GM18520 (cell line): ENCODE results near the gene CYBB.
A peak's percentile ranks its signal among the peaks of the same experiment; 100 is the strongest.

Experiments used
- ATAC-seq: cut with Tn5 transposase; IDR thresholded peaks from one replicate; pipeline ENCODE4 v1.9.1; 2021; ENCODE audit not compliant: unreplicated experiment

The CYBB gene

GRCh38 chrX:37834937-37835336, 55.1 kb downstream of the CYBB start:
- no peak for ATAC-seq

- no peak for ATAC-seq
Observed at GRCh38 chrX:37840931-37841330, 61.1 kb downstream of the CYBB start.

GRCh38 chrX:37844622-37845021, 64.8 kb downstream of the CYBB start:
- no peak for ATAC-seq

GRCh38 chrX:37846141-37846540, 66.3 kb downstream of the CYBB start:
- ATAC-seq, result no peak

- ATAC-seq, result no peak
Observed at GRCh38 chrX:37846558-37846933, 66.7 kb downstream of the CYBB start.

- ATAC-seq, result peak; percentile 96
Observed at GRCh38 chrX:37846934-37847732, 67.3 kb downstream of the CYBB start, which contains the start of gene DYNLT3. Gene DYNLT3 (minus strand): TSS chrX:37847571. CDS start chrX:37847510, 61 bp downstream.

- no peak for ATAC-seq
Observed at GRCh38 chrX:37847733-37848197, 67.9 kb downstream of the CYBB start.

- no peak for ATAC-seq
Observed at GRCh38 chrX:37854148-37854547, 74.3 kb downstream of the CYBB start.

- ATAC-seq, result no peak
Observed at GRCh38 chrX:37854748-37855147, 74.9 kb downstream of the CYBB start.

GRCh38 chrX:37860721-37861120, 80.9 kb downstream of the CYBB start:
- no peak for ATAC-seq

GRCh38 chrX:37862851-37863250, 83.0 kb downstream of the CYBB start:
- no peak for ATAC-seq
